Ramos (cell line): ENCODE measurements around the gene LHCGR.

Experiments used
- in situ Hi-C: fragments of 300-500 bp; cut with MboI; formaldehyde crosslinking; loops from one replicate; pipeline ENCODE4 v1.14.3; 2022; ENCODE audit warnings: low sequenced_read_pairs; ENCODE audit not compliant: unreplicated experiment

Gene LHCGR

GRCh38 chr2:48755473-48755872, at the start of gene LHCGR:
LHCGR (minus strand) TSS chr2:48755724; CDS start chr2:48755671, 53 bp downstream.
- in situ Hi-C loops, result no loop called here

GRCh38 chr2:48799601-48800000, 44.1 kb upstream of the LHCGR start:
- in situ Hi-C loops, result no loop called here

GRCh38 chr2:48795065-48795464, 39.5 kb upstream of the LHCGR start:
- in situ Hi-C loops, result no loop called here

GRCh38 chr2:48793671-48794070, 38.1 kb upstream of the LHCGR start:
- in situ Hi-C loops, result no loop called here

GRCh38 chr2:48792030-48792429, 36.5 kb upstream of the LHCGR start:
- in situ Hi-C loops, result no loop called here

GRCh38 chr2:48790407-48791170, 35.1 kb upstream of the LHCGR start:
- in situ Hi-C loops, result no loop called here

- in situ Hi-C loops, result no loop called here
These were observed 32.1 kb upstream of the LHCGR start for GRCh38 chr2:48787580-48787979.

- in situ Hi-C loops, result no loop called here
These were observed 25.8 kb upstream of the LHCGR start for GRCh38 chr2:48781366-48781765.

GRCh38 chr2:48779019-48779716, 23.6 kb upstream of the LHCGR start:
- in situ Hi-C loops, result no loop called here

GRCh38 chr2:48774251-48774650, 18.7 kb upstream of the LHCGR start:
- in situ Hi-C loops, result no loop called here

- in situ Hi-C loops, result no loop called here
These were observed 15.9 kb upstream of the LHCGR start for GRCh38 chr2:48771241-48772014.

GRCh38 chr2:48770181-48770580, 14.7 kb upstream of the LHCGR start:
- in situ Hi-C loops, result no loop called here

- in situ Hi-C loops, result no loop called here
These were observed 13.1 kb upstream of the LHCGR start for GRCh38 chr2:48768669-48769068.

- in situ Hi-C loops, result no loop called here
These were observed 11.8 kb upstream of the LHCGR start for GRCh38 chr2:48767330-48767729.

GRCh38 chr2:48760826-48761225, 5.3 kb upstream of the LHCGR start:
- in situ Hi-C loops, result no loop called here

- in situ Hi-C loops, result no loop called here
These were observed 4.2 kb upstream of the LHCGR start for GRCh38 chr2:48759682-48760081.

GRCh38 chr2:48756289-48756688, 765 bp upstream of the LHCGR start:
- in situ Hi-C loops, result no loop called here

GRCh38 chr2:48754874-48755273, 650 bp downstream of the LHCGR start:
- in situ Hi-C loops, result no loop called here

- in situ Hi-C loops, result no loop called here
These were observed 2.3 kb downstream of the LHCGR start for GRCh38 chr2:48753228-48753627.

GRCh38 chr2:48750128-48750739, 5.3 kb downstream of the LHCGR start:
- in situ Hi-C loops, result no loop called here
